Endothelial cell of umbilical vein (primary cell): ENCODE data around the gene LCOR. TPM values are rescaled to one million over a fixed set of nuclear protein-coding genes. Genes with fewer than 3 reads are reported as not detected.

ENCODE experiments used
- BruUV-seq: library from RNA; stranded (reverse); fragments of 400-500 nt; replicated peaks from 2 replicates; lab custom pipeline; 2021; lab: Mats Ljungman, UMichigan
- CTCF ChIA-PET: fragments of 300-600, 350-600 bp; sonication (Branson Sonifier 250); formaldehyde crosslinking; loops from one replicate; lab custom pipeline; 2021; ENCODE audit warnings: antibody characterized with exemption, inconsistent platforms; lab: Charles Lee
- POLR2A ChIA-PET: fragments of 300-600, 350-600 bp; sonication (Branson Sonifier 250); formaldehyde crosslinking; loops from one replicate; lab custom pipeline; 2021; ENCODE audit warnings: antibody characterized with exemption, inconsistent platforms; lab: Charles Lee
- DNase-seq: peaks from one replicate; pipeline ENCODE4 v3.0.0-alpha.2; 2011; ENCODE audit warnings: low read depth, low spot score
- FAIRE-seq: peaks from 2 replicates; lab custom pipeline; 2011; peaks lifted over from hg19 to GRCh38; lab: Jason Lieb, UNC
- H2AFZ ChIP-seq: 2 replicates; pipeline ENCODE4 v1.6.0; 2012; ENCODE audit warnings: low read depth, low read length, control low read depth, inconsistent platforms
- H3K27ac ChIP-seq: 2 replicates; pipeline ENCODE4 v1.5.1; 2011; ENCODE audit warnings: low read depth, mild to moderate bottlenecking, control low read depth, low read length, moderate library complexity; ENCODE audit not compliant: insufficient read depth
- H3K27me3 ChIP-seq, 2 experiments: 2 replicates each; pipeline versions ENCODE4 v1.6.0 to v1.6.1; 2011; ENCODE audit warnings: low read length in 2 of 2, mixed read lengths in 1 of 2; ENCODE audit not compliant: control insufficient read depth in 2 of 2, insufficient read depth in 2 of 2
- H3K36me3 ChIP-seq, 2 experiments: 2 replicates in 1 of 2; 3 replicates in 1 of 2; pipeline ENCODE4 v1.5.1; 2011; ENCODE audit warnings: low read length in 2 of 2, mild to moderate bottlenecking in 1 of 2, moderate library complexity in 1 of 2; ENCODE audit not compliant: control insufficient read depth in 2 of 2, insufficient read depth in 2 of 2; ENCODE audit errors: extremely low read depth in 1 of 2
- H3K4me1 ChIP-seq: 3 replicates; pipeline ENCODE4 v1.5.1; 2011; ENCODE audit warnings: mild to moderate bottlenecking, low read length; ENCODE audit not compliant: control insufficient read depth, insufficient read depth; ENCODE audit errors: extremely low read depth
- H3K4me2 ChIP-seq: 2 replicates; pipeline ENCODE4 v1.6.1; 2011; ENCODE audit warnings: low read length, control low read depth, mixed read lengths; ENCODE audit not compliant: insufficient read depth
- H3K4me3 ChIP-seq, 3 experiments: fragments of 200-600 bp in 1 of 3; sonication (generic), shearing (Covaris generic) in 1 of 3; replicated peaks in 1 of 3; 2 replicates each; pipeline ENCODE4 v1.5.1; 2011 to 2016; ENCODE audit warnings: control low read depth in 3 of 3, low read length in 3 of 3, mild to moderate bottlenecking in 2 of 3, inconsistent platforms in 1 of 3, low read depth in 1 of 3, moderate library complexity in 1 of 3; ENCODE audit not compliant: insufficient read depth in 1 of 3
- H3K79me2 ChIP-seq: 2 replicates; pipeline ENCODE4 v1.6.0; 2012; ENCODE audit warnings: low read length, inconsistent platforms; ENCODE audit not compliant: control insufficient read depth, insufficient read depth
- H3K9ac ChIP-seq: replicated peaks from 2 replicates; pipeline ENCODE3; 2011; ENCODE audit warnings: low read length, control low read depth; ENCODE audit not compliant: insufficient read depth; ENCODE audit errors: extremely low read depth
- H3K9me1 ChIP-seq: replicated peaks from 3 replicates; pipeline ENCODE4 v1.6.0; 2011; ENCODE audit warnings: mild to moderate bottlenecking, low read length; ENCODE audit not compliant: control insufficient read depth, insufficient read depth; ENCODE audit errors: extremely low read depth
- H3K9me3 ChIP-seq: replicated peaks from 2 replicates; pipeline ENCODE4 v1.5.1; 2012; ENCODE audit warnings: low read length, inconsistent platforms; ENCODE audit not compliant: control insufficient read depth, insufficient read depth
- H4K20me1 ChIP-seq: replicated peaks from 2 replicates; pipeline ENCODE3; 2011; ENCODE audit warnings: mild to moderate bottlenecking, low read length; ENCODE audit not compliant: control insufficient read depth, insufficient read depth; ENCODE audit errors: extremely low read depth
- EZH2 ChIP-seq: IDR thresholded peaks from 2 replicates; pipeline ENCODE4 v1.6.1; 2012; ENCODE audit warnings: borderline replicate concordance, low read depth, mild to moderate bottlenecking, moderate library complexity, low read length, inconsistent platforms; ENCODE audit not compliant: severe bottlenecking
- FOS ChIP-seq: IDR thresholded peaks from 2 replicates; pipeline ENCODE4 v1.6.1; 2011; ENCODE audit warnings: mild to moderate bottlenecking, low read length, moderate library complexity, borderline replicate concordance; ENCODE audit not compliant: insufficient read depth
- GATA2 ChIP-seq: IDR thresholded peaks from 2 replicates; pipeline ENCODE4 v1.7.0; 2011; ENCODE audit warnings: low read depth, mild to moderate bottlenecking, moderate library complexity, mixed read lengths, low read length; ENCODE audit not compliant: insufficient read length, insufficient read depth
- JUN ChIP-seq: IDR thresholded peaks from 2 replicates; pipeline ENCODE4 v1.6.1; 2011; ENCODE audit warnings: borderline replicate concordance, low read depth; ENCODE audit not compliant: insufficient read length, insufficient read depth
- MYC ChIP-seq: IDR thresholded peaks from one replicate; pipeline ENCODE4 v1.6.1; 2011; ENCODE audit warnings: mild to moderate bottlenecking, low read depth, low read length
- POLR2A ChIP-seq: IDR thresholded peaks from 2 replicates; pipeline ENCODE4 v1.6.1; 2012; ENCODE audit warnings: low read depth, mild to moderate bottlenecking, control low read depth, low read length
- POLR2AphosphoS5 ChIP-seq: IDR thresholded peaks from 2 replicates; pipeline ENCODE4 v1.6.1; 2012; ENCODE audit warnings: low read depth, mild to moderate bottlenecking, control low read depth, low read length, moderate library complexity; ENCODE audit not compliant: insufficient read depth
- dilution Hi-C: fragments of 300-500 bp; cut with MboI; formaldehyde crosslinking; loops from one replicate; pipeline ENCODE4 v1.15.0; 2019; ENCODE audit warnings: low sequenced_read_pairs; ENCODE audit not compliant: extremely low pct_ligation_motif_present
- intact Hi-C: fragments of 100-400 bp; cut with micrococcal nuclease; formaldehyde crosslinking; loops from one replicate; pipeline ENCODE4 v1.10.0; 2022
- polyA plus RNA-seq, 4 experiments: library from polyadenylated mRNA; depleted of rRNA in 3 of 4; stranded (reverse) in 3 of 4; unstranded in 1 of 4; fragments of >200 nt; gene quantifications; 2 replicates each; pipeline versions ENCODE4 v1.2.1 to v1.2.3, GENCODE V29; 2011 to 2012; ENCODE audit warnings: missing spikeins in 1 of 4
- total RNA-seq: library from RNA; stranded (reverse); gene quantifications from 2 replicates; pipeline ENCODE4 v1.2.3, GENCODE V29; 2021
- TF ChIP-seq, protein P1 (sequence below), 2 donors: IDR thresholded peaks; 1 replicate in 1 of 2; 2 replicates in 1 of 2; pipeline ENCODE4 v1.5.1; 2011; ENCODE audit warnings: low read length in 2 of 2, mild to moderate bottlenecking in 2 of 2, moderate library complexity in 2 of 2, control low read depth in 1 of 2, inconsistent platforms in 1 of 2, low read depth in 1 of 2; ENCODE audit not compliant: insufficient read depth in 1 of 2; ENCODE audit errors: extremely low read depth in 1 of 2
- TF ChIP-seq, protein P2 (sequence below): IDR thresholded peaks from 2 replicates; pipeline ENCODE4 v1.6.1; 2011; ENCODE audit not compliant: insufficient read depth, insufficient read length

LCOR gene
- total and polyA plus RNA-seq, 2 donors (not counting 3 experiments of a cell fraction or from before 2014, with no cell fraction given): 11.6 to 39.0 TPM

DNA sequence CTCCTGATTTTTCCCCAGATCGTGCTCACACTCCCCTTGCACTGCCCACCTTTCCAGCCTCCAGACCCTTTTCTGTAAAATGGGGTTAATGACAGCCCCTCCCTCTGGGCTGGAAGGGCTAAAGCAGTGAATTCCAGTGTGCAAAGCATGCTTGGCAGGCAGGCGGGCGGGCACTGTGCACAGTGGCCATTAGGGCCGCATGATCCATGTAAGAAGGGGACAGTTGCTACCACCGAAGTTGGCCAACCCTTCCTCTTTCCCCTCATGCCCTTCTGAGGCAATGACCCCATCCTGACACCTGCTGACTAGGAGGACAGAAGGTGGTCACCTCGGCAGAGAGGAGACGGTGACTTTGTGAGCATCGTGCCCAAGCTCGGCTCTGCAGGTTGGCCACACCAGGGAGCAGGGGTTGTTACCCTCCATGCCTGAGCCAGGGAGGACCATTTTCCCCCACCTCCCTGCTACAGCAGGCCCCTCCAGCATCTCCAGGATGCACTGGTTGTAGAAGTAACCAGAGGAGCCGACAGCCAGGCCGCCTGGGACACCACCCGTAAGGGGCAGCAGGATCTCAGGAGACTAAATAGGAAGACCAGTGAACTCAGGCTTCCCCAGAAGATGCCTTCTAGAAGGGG, 187.2 kb downstream of the LCOR start:
- intact Hi-C loops (no loop called here), dilution Hi-C loops (no loop called here)
- H3K9me3 ChIP-seq: no peaks in the 10 kb centered on the region
- TF ChIP-seq MYC (no peak), EZH2 (no peak), POLR2AphosphoS5 (no peak), FOS (no peak), JUN (no peak), GATA2 (no peak), POLR2A (no peak)
- TF ChIP-seq, protein P1, sequence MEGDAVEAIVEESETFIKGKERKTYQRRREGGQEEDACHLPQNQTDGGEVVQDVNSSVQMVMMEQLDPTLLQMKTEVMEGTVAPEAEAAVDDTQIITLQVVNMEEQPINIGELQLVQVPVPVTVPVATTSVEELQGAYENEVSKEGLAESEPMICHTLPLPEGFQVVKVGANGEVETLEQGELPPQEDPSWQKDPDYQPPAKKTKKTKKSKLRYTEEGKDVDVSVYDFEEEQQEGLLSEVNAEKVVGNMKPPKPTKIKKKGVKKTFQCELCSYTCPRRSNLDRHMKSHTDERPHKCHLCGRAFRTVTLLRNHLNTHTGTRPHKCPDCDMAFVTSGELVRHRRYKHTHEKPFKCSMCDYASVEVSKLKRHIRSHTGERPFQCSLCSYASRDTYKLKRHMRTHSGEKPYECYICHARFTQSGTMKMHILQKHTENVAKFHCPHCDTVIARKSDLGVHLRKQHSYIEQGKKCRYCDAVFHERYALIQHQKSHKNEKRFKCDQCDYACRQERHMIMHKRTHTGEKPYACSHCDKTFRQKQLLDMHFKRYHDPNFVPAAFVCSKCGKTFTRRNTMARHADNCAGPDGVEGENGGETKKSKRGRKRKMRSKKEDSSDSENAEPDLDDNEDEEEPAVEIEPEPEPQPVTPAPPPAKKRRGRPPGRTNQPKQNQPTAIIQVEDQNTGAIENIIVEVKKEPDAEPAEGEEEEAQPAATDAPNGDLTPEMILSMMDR (IDR thresholded peaks at IDR 0.05; ENCODE audit: extremely low read depth in 1 of 2, insufficient read depth in 1 of 2, low read depth in 1 of 2, low read length in 2 of 2): no peak
- TF ChIP-seq, protein P2, sequence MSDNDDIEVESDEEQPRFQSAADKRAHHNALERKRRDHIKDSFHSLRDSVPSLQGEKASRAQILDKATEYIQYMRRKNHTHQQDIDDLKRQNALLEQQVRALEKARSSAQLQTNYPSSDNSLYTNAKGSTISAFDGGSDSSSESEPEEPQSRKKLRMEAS: no peak
- no peaks in the 10 kb centered on the region for H3K36me3 ChIP-seq
- no peak overlapping the region for H2AFZ ChIP-seq
- POLR2A ChIA-PET: no interaction called here
- H3K4me1 ChIP-seq: peaks cover 10% of the 10 kb centered on the region
- no peak overlapping the region for H3K27ac ChIP-seq
- no peaks in the 10 kb centered on the region for H4K20me1 ChIP-seq
- CTCF ChIA-PET: interaction anchor here (9.2 kb wide), 1 partner anchor 18 kb away, joined by 161 read pairs; no protein-coding TSS in a partner anchor
- no TSS peak for BruUV-seq
- H3K9me1 ChIP-seq: no peaks in the 10 kb centered on the region
- H3K9ac ChIP-seq: no peak overlapping the region
- FAIRE-seq (no peak), DNase-seq (no peak)
- no peaks in the 10 kb centered on the region for H3K27me3 ChIP-seq
- no peak overlapping the region for H3K4me3 ChIP-seq
- H3K4me2 ChIP-seq: no peak overlapping the region
- H3K79me2 ChIP-seq: no peaks in the 10 kb centered on the region
